ENCODE results near the gene PI3.

Gene PI3

GRCh38 chr20:45187693-45188092 is 13.0 kb downstream of the PI3 start:
- no peak for DNase-seq (ENCODE audit: low spot score)

- no peak for DNase-seq (ENCODE audit: low spot score)
These were observed 14.4 kb downstream of the PI3 start for GRCh38 chr20:45189067-45189609.

GRCh38 chr20:45189861-45190260 is 15.2 kb downstream of the PI3 start:
- no peak for DNase-seq (ENCODE audit: low spot score)

GRCh38 chr20:45191926-45192325 is 17.2 kb downstream of the PI3 start:
- DNase-seq (ENCODE audit: low spot score), result no peak

- DNase-seq (ENCODE audit: low spot score), result no peak
These were observed 18.6 kb downstream of the PI3 start for GRCh38 chr20:45193331-45193730.

- no peak for DNase-seq (ENCODE audit: low spot score)
These were observed 32.0 kb downstream of the PI3 start, which contains the start of gene SEMG1 for GRCh38 chr20:45206725-45207124. SEMG1 (plus strand) TSS chr20:45207033; CDS start chr20:45207054, 21 bp downstream.

- no peak for DNase-seq (ENCODE audit: low spot score)
These were observed 35.2 kb downstream of the PI3 start for GRCh38 chr20:45209924-45210323.

- no peak for DNase-seq (ENCODE audit: low spot score)
These were observed 37.1 kb downstream of the PI3 start for GRCh38 chr20:45211569-45212474.

GRCh38 chr20:45212836-45213235 is 38.1 kb downstream of the PI3 start:
- no peak for DNase-seq (ENCODE audit: low spot score)

- no peak for DNase-seq (ENCODE audit: low spot score)
These were observed 43.4 kb downstream of the PI3 start for GRCh38 chr20:45218124-45218523.

GRCh38 chr20:45218636-45219035 is 43.9 kb downstream of the PI3 start:
- no peak for DNase-seq (ENCODE audit: low spot score)

- DNase-seq (ENCODE audit: low spot score), result no peak
These were observed 46.4 kb downstream of the PI3 start, which contains the start of gene SEMG2 for GRCh38 chr20:45221076-45221475. SEMG2 (plus strand) TSS chr20:45221373; CDS start chr20:45221390, 17 bp downstream.

- no peak for DNase-seq (ENCODE audit: low spot score)
These were observed 48.4 kb downstream of the PI3 start for GRCh38 chr20:45223136-45223535.
